ENCODE data around the gene LARGE1.

LARGE1 gene

GRCh38 chr22:33563220-33563964, 356.9 kb downstream of the LARGE1 start:
- DNase-seq (ENCODE audit: low read depth in 2 of 2), result no peak

- no peak for DNase-seq (ENCODE audit: low read depth in 2 of 2)
Measured at GRCh38 chr22:33562501-33562900, 357.8 kb downstream of the LARGE1 start.

GRCh38 chr22:33561149-33561807, 359.0 kb downstream of the LARGE1 start:
- no peak for DNase-seq (ENCODE audit: low read depth in 2 of 2)

- DNase-seq (ENCODE audit: low read depth in 2 of 2), result no peak
Measured at GRCh38 chr22:33557836-33558235, 362.4 kb downstream of the LARGE1 start.

- DNase-seq (ENCODE audit: low read depth in 2 of 2), result no peak
Measured at GRCh38 chr22:33555814-33556522, 364.3 kb downstream of the LARGE1 start.

- DNase-seq (ENCODE audit: low read depth in 2 of 2), result no peak
Measured at GRCh38 chr22:33553493-33553892, 366.8 kb downstream of the LARGE1 start.

- DNase-seq (ENCODE audit: low read depth in 2 of 2), result no peak
Measured at GRCh38 chr22:33544707-33545106, 375.6 kb downstream of the LARGE1 start.

- DNase-seq (ENCODE audit: low read depth in 2 of 2), result no peak
Measured at GRCh38 chr22:33542722-33543121, 377.6 kb downstream of the LARGE1 start.

GRCh38 chr22:33542153-33542552, 378.1 kb downstream of the LARGE1 start:
- no peak for DNase-seq (ENCODE audit: low read depth in 2 of 2)

GRCh38 chr22:33539902-33540751, 380.1 kb downstream of the LARGE1 start:
- DNase-seq (ENCODE audit: low read depth in 2 of 2), result no peak

- no peak for DNase-seq (ENCODE audit: low read depth in 2 of 2)
Measured at GRCh38 chr22:33539202-33539901, 380.9 kb downstream of the LARGE1 start.

GRCh38 chr22:33538277-33538885, 381.9 kb downstream of the LARGE1 start:
- no peak for DNase-seq (ENCODE audit: low read depth in 2 of 2)

- DNase-seq (ENCODE audit: low read depth in 2 of 2), result no peak
Measured at GRCh38 chr22:33537059-33537458, 383.2 kb downstream of the LARGE1 start.

- no peak for DNase-seq (ENCODE audit: low read depth in 2 of 2)
Measured at GRCh38 chr22:33535937-33536875, 384.1 kb downstream of the LARGE1 start.

GRCh38 chr22:33529424-33530113, 390.7 kb downstream of the LARGE1 start:
- DNase-seq (ENCODE audit: low read depth in 2 of 2), result no peak

GRCh38 chr22:33528183-33528582, 392.1 kb downstream of the LARGE1 start:
- no peak for DNase-seq (ENCODE audit: low read depth in 2 of 2)

- no peak for DNase-seq (ENCODE audit: low read depth in 2 of 2)
Measured at GRCh38 chr22:33526434-33527107, 393.7 kb downstream of the LARGE1 start.

GRCh38 chr22:33524511-33525260, 395.6 kb downstream of the LARGE1 start:
- no peak for DNase-seq (ENCODE audit: low read depth in 2 of 2)

Measured in activated CD4-positive, alpha-beta T cell treated with anti-CD3 and anti-CD28 coated beads for 24 hours (primary cell).